HCT116 (cell line): Measurements from ENCODE around the gene CNBD2. TPM values are rescaled to one million over a fixed set of nuclear protein-coding genes. Genes with fewer than 3 reads are reported as not detected.

Experiments
- ATAC-seq: fragments of 200-7000 bp; cut with Tn5 transposase; 2 replicates; pipeline ENCODE4 v1.9.1; 2020; ENCODE audit warnings: mild to moderate bottlenecking, moderate library complexity
- BruUV-seq: library from RNA; stranded (reverse); fragments of 400-500 nt; replicated peaks from 2 replicates; lab custom pipeline; 2021; lab: Mats Ljungman, UMichigan
- CTCF ChIA-PET: fragments of 300-600 bp; sonication (Branson Sonifier 250); formaldehyde crosslinking; loops from one replicate; lab custom pipeline; 2021; ENCODE audit warnings: antibody characterized with exemption; lab: Charles Lee
- POLR2A ChIA-PET: fragments of 300-600, 350-600 bp; sonication (Branson Sonifier 250); formaldehyde crosslinking; loops from one replicate; lab custom pipeline; 2021; ENCODE audit warnings: antibody characterized with exemption; lab: Charles Lee
- RAD21 ChIA-PET, 2 experiments: fragments of 300-600 bp; sonication (Branson Sonifier 250); formaldehyde crosslinking; loops; one replicate each; lab custom pipeline; 2023; ENCODE audit warnings: low total read pairs in 2 of 2; ENCODE audit not compliant: uncharacterized antibody in 2 of 2, unreplicated experiment in 2 of 2, low non-redundant PET in 1 of 2; lab: Charles Lee
- DNase-seq: peaks from one replicate; pipeline ENCODE4 v3.0.0-alpha.2; 2010; ENCODE audit warnings: low read depth, low spot score
- H2AFZ ChIP-seq: fragments of 200-600 bp; shearing (Covaris generic), sonication (generic); 2 replicates; pipeline ENCODE4 v1.6.1; 2017; ENCODE audit warnings: low read depth, mixed run types, mixed read lengths, antibody characterized with exemption, low read length; ENCODE audit not compliant: poor library complexity, severe bottlenecking
- H3K27ac ChIP-seq: 2 replicates; pipeline ENCODE4 v1.5.1; 2012; ENCODE audit warnings: low read depth, low read length
- H3K27me3 ChIP-seq: fragments of 200-600 bp; sonication (generic); 2 replicates; pipeline ENCODE4 v1.6.1; 2016; ENCODE audit warnings: mixed run types, low read length, mixed read lengths; ENCODE audit not compliant: insufficient read depth
- H3K36me3 ChIP-seq, 2 experiments: fragments of 200-500 bp in 1 of 2; fragments of 200-600 bp in 1 of 2; sonication (Bioruptor generic) in 1 of 2; sonication (generic) in 1 of 2; 2 replicates each; pipeline versions ENCODE4 v1.5.1 to v1.6.1; 2014 to 2016; ENCODE audit warnings: low read length in 2 of 2, inconsistent platforms in 1 of 2, mixed read lengths in 1 of 2, mixed run types in 1 of 2; ENCODE audit not compliant: insufficient read depth in 2 of 2, control insufficient read depth in 1 of 2
- H3K4me1 ChIP-seq, 2 experiments: fragments of 200-600 bp in 1 of 2; sonication (generic) in 1 of 2; 2 replicates each; pipeline versions ENCODE4 v1.5.1 to v1.6.1; 2012 to 2017; ENCODE audit warnings: low read length in 2 of 2, inconsistent platforms in 1 of 2, mild to moderate bottlenecking in 1 of 2, mixed read lengths in 1 of 2, mixed run types in 1 of 2, moderate library complexity in 1 of 2; ENCODE audit not compliant: insufficient read depth in 2 of 2, control insufficient read depth in 1 of 2
- H3K4me2 ChIP-seq: fragments of 200-600 bp; sonication (generic); 2 replicates; pipeline ENCODE4 v1.6.1; 2017; ENCODE audit warnings: mixed run types, low read length, mixed read lengths
- H3K4me3 ChIP-seq, 2 experiments: fragments of 200-600 bp in 1 of 2; sonication (generic) in 1 of 2; replicated peaks in 1 of 2; 2 replicates each; pipeline ENCODE4 v1.5.1; 2011 to 2016; ENCODE audit warnings: low read length in 2 of 2, control low read depth in 1 of 2, low read depth in 1 of 2, mild to moderate bottlenecking in 1 of 2, mixed read lengths in 1 of 2, mixed run types in 1 of 2
- H3K79me2 ChIP-seq: fragments of 200-600 bp; sonication (generic); 2 replicates; pipeline ENCODE4 v1.6.1; 2017; ENCODE audit warnings: mild to moderate bottlenecking, mixed run types, low read length, moderate library complexity, mixed read lengths; ENCODE audit not compliant: insufficient read depth
- H3K9ac ChIP-seq: fragments of 200-600 bp; sonication (generic); 2 replicates; pipeline ENCODE4 v1.6.1; 2016; ENCODE audit warnings: low read length, mixed read lengths
- H3K9me2 ChIP-seq: fragments of 200-600 bp; sonication (generic), shearing (Covaris generic); 2 replicates; pipeline ENCODE4 v1.6.1; 2017; ENCODE audit warnings: mixed run types, mild to moderate bottlenecking, moderate library complexity; ENCODE audit not compliant: insufficient read depth
- H3K9me3 ChIP-seq, 2 experiments: fragments of 200-500 bp in 1 of 2; fragments of 200-600 bp in 1 of 2; sonication (Bioruptor generic) in 1 of 2; sonication (generic) in 1 of 2; 2 replicates each; pipeline ENCODE4 v1.6.1; 2014 to 2017; ENCODE audit warnings: low read length in 2 of 2, mixed read lengths in 2 of 2, inconsistent platforms in 1 of 2, low read depth in 1 of 2, mild to moderate bottlenecking in 1 of 2, mixed run types in 1 of 2, moderate library complexity in 1 of 2; ENCODE audit not compliant: control insufficient read depth in 1 of 2, insufficient read depth in 1 of 2
- H4K20me1 ChIP-seq: fragments of 200-600 bp; sonication (generic), shearing (Covaris generic); 2 replicates; pipeline ENCODE4 v1.6.1; 2017; ENCODE audit warnings: mixed run types, mild to moderate bottlenecking, moderate library complexity; ENCODE audit not compliant: insufficient read depth
- EZH2 ChIP-seq: fragments of 200-600 bp; sonication (generic); IDR thresholded peaks from 2 replicates; pipeline ENCODE4 v1.6.1; 2017; ENCODE audit warnings: antibody characterized with exemption, mixed run types
- EZH2phosphoT487 ChIP-seq: fragments of 200-600 bp; IDR thresholded peaks from 2 replicates; pipeline ENCODE4 v1.6.1; 2018; ENCODE audit warnings: antibody characterized with exemption, borderline replicate concordance
- POLR2A ChIP-seq: IDR thresholded peaks from 2 replicates; pipeline ENCODE4 v1.7.0; 2011; ENCODE audit warnings: borderline replicate concordance; ENCODE audit not compliant: insufficient read depth, insufficient read length; ENCODE audit errors: extremely low read depth
- POLR2AphosphoS5 ChIP-seq: IDR thresholded peaks from 2 replicates; pipeline ENCODE4 v1.6.1; 2011; ENCODE audit warnings: mild to moderate bottlenecking, low read depth, low read length, moderate library complexity
- SIN3A ChIP-seq: IDR thresholded peaks from 2 replicates; pipeline ENCODE4 v1.6.1; 2012; ENCODE audit warnings: low read depth
- SRF ChIP-seq: IDR thresholded peaks from 2 replicates; pipeline ENCODE4 v1.6.1; 2012; ENCODE audit warnings: low read depth
- YY1 ChIP-seq: IDR thresholded peaks from 2 replicates; pipeline ENCODE4 v1.6.1; 2011; ENCODE audit warnings: low read length, low read depth, moderate library complexity, mild to moderate bottlenecking; ENCODE audit not compliant: insufficient replicate concordance; ENCODE audit errors: extremely low read depth
- ZNF274 ChIP-seq: fragments of 200-500 bp; sonication (Bioruptor generic); IDR thresholded peaks from 2 replicates; pipeline ENCODE4 v1.6.1; 2014; ENCODE audit warnings: mild to moderate bottlenecking, low read depth, low read length, inconsistent platforms
- intact Hi-C: fragments of 100-400 bp; cut with micrococcal nuclease; formaldehyde crosslinking; loops from 2 replicates; pipeline ENCODE4 v1.10.0; 2022
- total RNA-seq: library from RNA; stranded (reverse); gene quantifications from one replicate; pipeline ENCODE4 v1.2.1, GENCODE V29; 2021; ENCODE audit not compliant: unreplicated experiment
- TF ChIP-seq, protein P1 (sequence below): IDR thresholded peaks from 2 replicates; pipeline ENCODE4 v1.6.1; 2012

CNBD2 gene
- total RNA-seq, 1 experiment from 2014 or later, result 3.1 TPM

DNA sequence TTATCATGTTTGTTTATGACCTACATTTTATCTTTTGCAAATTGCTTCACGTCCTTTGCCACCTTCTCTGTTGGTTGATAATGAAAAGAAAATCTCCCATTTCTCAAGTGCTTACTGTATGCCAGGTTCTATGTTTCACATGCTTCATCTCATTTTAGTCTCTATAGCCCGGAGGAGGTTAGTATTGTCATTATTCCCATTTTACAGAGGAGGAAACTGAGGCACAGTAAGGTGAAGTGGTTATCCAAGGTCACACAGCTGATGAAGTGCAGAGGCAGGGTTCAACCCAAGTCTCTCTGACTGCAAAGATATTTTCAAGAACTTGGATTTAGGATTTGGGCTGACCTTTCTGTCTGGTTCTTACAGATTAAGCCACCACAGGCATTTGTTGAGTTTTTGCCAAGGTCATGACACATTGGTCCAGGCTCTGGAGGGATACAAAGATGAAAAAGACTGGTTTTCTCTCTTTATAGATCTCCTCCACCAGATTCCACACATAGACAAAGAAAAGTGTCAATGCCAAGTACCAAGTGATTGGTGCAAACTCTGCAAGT, 20.6 kb downstream of the CNBD2 start:
- Histone ChIP-seq H2AFZ (no peak overlapping the region), H3K27ac (no peak overlapping the region), H3K9ac (no peak overlapping the region), H3K36me3 (no peaks in the 10 kb centered on the region), H3K4me2 (no peak overlapping the region), H3K4me1 (peaks cover 2 to 14% of the 10 kb centered on the region in 2 experiments; a peak in 2 of 4 replicates), H3K9me3 (no peaks in the 10 kb centered on the region), H3K9me2 (no peaks in the 10 kb centered on the region), H3K79me2 (no peaks in the 10 kb centered on the region), H3K4me3 (no peak overlapping the region), H4K20me1 (no peaks in the 10 kb centered on the region), H3K27me3 (no peaks in the 10 kb centered on the region)
- BruUV-seq, result no TSS peak
- DNase-seq, result no peak
- ATAC-seq, result no peak
- intact Hi-C loops, result no loop called here
- ChIA-PET POLR2A (no interaction called here), CTCF (interaction anchor here (1.5 to 11.9 kb wide), 2 partner anchors 35 to 149 kb away, joined by 4 to 442 read pairs; partner anchors contain the start of gene SCAND1), RAD21 (interaction anchor here in 1 of 2 experiments (1.5 kb wide), 1 partner anchor 150 kb away, joined by 3 read pairs; no protein-coding TSS in a partner anchor)
- TF ChIP-seq SRF (no peak), POLR2A (no peak), EZH2 (no peak), SIN3A (no peak), EZH2phosphoT487 (no peak), ZNF274 (no peak), YY1 (no peak), POLR2AphosphoS5 (no peak)
- TF ChIP-seq, protein P1, sequence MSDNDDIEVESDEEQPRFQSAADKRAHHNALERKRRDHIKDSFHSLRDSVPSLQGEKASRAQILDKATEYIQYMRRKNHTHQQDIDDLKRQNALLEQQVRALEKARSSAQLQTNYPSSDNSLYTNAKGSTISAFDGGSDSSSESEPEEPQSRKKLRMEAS, result no peak
